ENCODE results near the gene SORCS1. TPM values are rescaled to one million over a fixed set of nuclear protein-coding genes. Genes with fewer than 3 reads are reported as not detected.

The SORCS1 gene
- total RNA-seq, 2 experiments from 2014 or later, result not detected

GRCh38 chr10:106537866-106538265 is 626.6 kb downstream of the SORCS1 start:
- Mint-ChIP-seq H3K27me3 (no peaks in the 10 kb centered on the region), H3K4me3 (no peak overlapping the region), H3K9me3 (peaks cover 3% of the 10 kb centered on the region), H3K4me1 (ENCODE audit: low read depth) (no peaks in the 10 kb centered on the region), H3K36me3 (ENCODE audit: low read depth) (no peaks in the 10 kb centered on the region), H3K27ac (no peak overlapping the region)
- ChIA-PET POLR2A (no interaction called here), CTCF (no interaction called here)
- Histone ChIP-seq H3K27ac (ENCODE audit: low read depth in 1 of 2, low read length in 2 of 2) (no peak overlapping the region), H3K4me3 (ENCODE audit: low read length) (no peak overlapping the region), H3K27me3 (ENCODE audit: control insufficient read depth in 1 of 2, insufficient read depth in 2 of 2, low read length in 2 of 2) (no peaks in the 10 kb centered on the region), H3K9me3 (ENCODE audit: control insufficient read depth in 1 of 2, insufficient read depth in 1 of 2, low read length in 2 of 2) (no peaks in the 10 kb centered on the region), H3K36me3 (ENCODE audit: insufficient read depth, low read length) (no peaks in the 10 kb centered on the region), H3K4me1 (ENCODE audit: insufficient read depth, low read length) (no peaks in the 10 kb centered on the region)
- intact Hi-C loops (cut with DNase I, micrococcal nuclease), result no loop called here
- no peak for DNase-seq
- no peak for ATAC-seq (ENCODE audit: poor library complexity)
- no peak for TF ChIP-seq CTCF (IDR thresholded peaks at IDR 0.05)

- Histone ChIP-seq H3K4me1 (ENCODE audit: insufficient read depth, low read length) (no peaks in the 10 kb centered on the region), H3K36me3 (ENCODE audit: insufficient read depth, low read length) (no peaks in the 10 kb centered on the region), H3K4me3 (ENCODE audit: low read length) (no peak overlapping the region), H3K27ac (ENCODE audit: low read depth in 1 of 2, low read length in 2 of 2) (no peak overlapping the region), H3K27me3 (ENCODE audit: control insufficient read depth in 1 of 2, insufficient read depth in 2 of 2, low read length in 2 of 2) (no peaks in the 10 kb centered on the region), H3K9me3 (ENCODE audit: control insufficient read depth in 1 of 2, insufficient read depth in 1 of 2, low read length in 2 of 2) (no peaks in the 10 kb centered on the region)
- Mint-ChIP-seq H3K4me1 (ENCODE audit: low read depth) (no peaks in the 10 kb centered on the region), H3K36me3 (ENCODE audit: low read depth) (no peaks in the 10 kb centered on the region), H3K27me3 (no peaks in the 10 kb centered on the region), H3K27ac (no peak overlapping the region), H3K9me3 (peaks cover 2% of the 10 kb centered on the region), H3K4me3 (no peak overlapping the region)
- intact Hi-C loops (cut with DNase I, micrococcal nuclease), result no loop called here
- POLR2A ChIA-PET, result no interaction called here
- no peak for TF ChIP-seq CTCF (IDR thresholded peaks at IDR 0.05)
- CTCF ChIA-PET, result no interaction called here
- no peak for DNase-seq
- ATAC-seq (ENCODE audit: poor library complexity), result no peak
These were observed 629.1 kb downstream of the SORCS1 start for GRCh38 chr10:106535304-106535953.

- no peak for TF ChIP-seq CTCF (IDR thresholded peaks at IDR 0.05)
- ChIA-PET POLR2A (no interaction called here), CTCF (no interaction called here)
- Mint-ChIP-seq H3K36me3 (ENCODE audit: low read depth) (no peaks in the 10 kb centered on the region), H3K9me3 (peaks cover 1% of the 10 kb centered on the region), H3K4me3 (no peak overlapping the region), H3K4me1 (ENCODE audit: low read depth) (no peaks in the 10 kb centered on the region), H3K27ac (no peak overlapping the region), H3K27me3 (no peaks in the 10 kb centered on the region)
- ATAC-seq (ENCODE audit: poor library complexity), result no peak
- no peak for DNase-seq
- Histone ChIP-seq H3K36me3 (ENCODE audit: insufficient read depth, low read length) (no peaks in the 10 kb centered on the region), H3K4me1 (ENCODE audit: insufficient read depth, low read length) (no peaks in the 10 kb centered on the region), H3K27me3 (ENCODE audit: control insufficient read depth in 1 of 2, insufficient read depth in 2 of 2, low read length in 2 of 2) (no peaks in the 10 kb centered on the region), H3K4me3 (ENCODE audit: low read length) (no peak overlapping the region), H3K9me3 (ENCODE audit: control insufficient read depth in 1 of 2, insufficient read depth in 1 of 2, low read length in 2 of 2) (no peaks in the 10 kb centered on the region), H3K27ac (ENCODE audit: low read depth in 1 of 2, low read length in 2 of 2) (no peak overlapping the region)
- intact Hi-C loops (cut with DNase I, micrococcal nuclease), result no loop called here
These were observed 630.1 kb downstream of the SORCS1 start for GRCh38 chr10:106534441-106534840.

All from CD4-positive, alpha-beta T cell (primary cell).